ENCODE measurements around the gene PERP. TPM values are rescaled to one million over a fixed set of nuclear protein-coding genes. Genes with fewer than 3 reads are reported as not detected.

Gene PERP
- polyA plus RNA-seq, 2 of the 4 experiments (the other 2 are of a cell fraction) = 48.3 to 67.2 TPM

GRCh38 chr6:138044972-138045371, 62.2 kb downstream of the PERP start:
- CTCF ChIA-PET = no interaction called here
- H3K27ac ChIP-seq = no peak overlapping the region
- POLR2A ChIA-PET = no interaction called here
- DNase-seq (ENCODE audit: low read depth in 1 of 2, low spot score in 1 of 2) (no peak), ATAC-seq (no peak), FAIRE-seq (no peak)
- no peaks in the 10 kb centered on the region for H3K4me1 ChIP-seq
- 11% methylated on average over 1 of the region's 1 CpG for WGBS (ENCODE audit: missing lambda C conversion rate)
- no peak overlapping the region for H3K4me2 ChIP-seq
- no peak overlapping the region for H3K4me3 ChIP-seq
- H3K9me3 ChIP-seq = no peaks in the 10 kb centered on the region
- TF ChIP-seq NFE2L2 (conservative IDR thresholded peaks at IDR 0.05; ENCODE audit: low read length) (no peak), USF2 (IDR thresholded peaks at IDR 0.05) (no peak), GATA3 (IDR thresholded peaks at IDR 0.05; ENCODE audit: borderline replicate concordance) (no peak), PHF8 (IDR thresholded peaks at IDR 0.05; ENCODE audit: borderline replicate concordance, low read depth) (no peak), EHF (CRISPR knock-in tag; IDR thresholded peaks at IDR 0.05) (no peak), ZC3H11A (IDR thresholded peaks at IDR 0.05) (no peak), REST (IDR thresholded peaks at IDR 0.05) (no peak)

GRCh38 chr6:138044458-138044857, 62.8 kb downstream of the PERP start:
- POLR2A ChIA-PET = no interaction called here
- FAIRE-seq (no peak), ATAC-seq (no peak)

More at GRCh38 chr6:138044458-138044857, 62.8 kb downstream of the PERP start:
- Histone ChIP-seq H3K4me2 (no peak overlapping the region), H3K4me3 (no peak overlapping the region), H3K4me1 (no peaks in the 10 kb centered on the region), H3K9me3 (no peaks in the 10 kb centered on the region), H3K27ac (no peak overlapping the region)
- TF ChIP-seq HMGXB4 (CRISPR knock-in tag; IDR thresholded peaks at IDR 0.05; ENCODE audit: borderline replicate concordance) (no peak), ZC3H11A (IDR thresholded peaks at IDR 0.05) (no peak), RFX5 (IDR thresholded peaks at IDR 0.05) (no peak), POLR2AphosphoS2 (conservative IDR thresholded peaks at IDR 0.05; ENCODE audit: low read length) (no peak), PBX3 (IDR thresholded peaks at IDR 0.05) (no peak), KDM1A (IDR thresholded peaks at IDR 0.05; ENCODE audit: low read depth) (no peak), NR3C1 (IDR thresholded peaks at IDR 0.05) (no peak), NPAS2 (CRISPR knock-in tag; IDR thresholded peaks at IDR 0.05; ENCODE audit: borderline replicate concordance) (no peak), MYC (IDR thresholded peaks at IDR 0.05; ENCODE audit: borderline replicate concordance, low read length) (no peak), TFCP2L1 (CRISPR knock-in tag; IDR thresholded peaks at IDR 0.05) (no peak), BHLHE40 (IDR thresholded peaks at IDR 0.05; ENCODE audit: low read depth, low read length) (no peak), HOXA7 (CRISPR knock-in tag; IDR thresholded peaks at IDR 0.05) (no peak), HOXB13 (CRISPR knock-in tag; IDR thresholded peaks at IDR 0.05; ENCODE audit: low read depth) (no peak), ZSCAN20 (CRISPR knock-in tag; IDR thresholded peaks at IDR 0.05) (no peak), NFE2L2 (conservative IDR thresholded peaks at IDR 0.05; ENCODE audit: low read length) (no peak), RNF2 (IDR thresholded peaks at IDR 0.05; ENCODE audit: borderline replicate concordance, low read depth) (no peak), FOSB (CRISPR knock-in tag; IDR thresholded peaks at IDR 0.05) (no peak)
- WGBS (ENCODE audit: missing lambda C conversion rate) = 30% methylated on average over 4 of the region's 4 CpGs
- CTCF ChIA-PET = interaction anchor here (1.0 kb wide), 1 partner anchor 38 kb away, joined by 3 read pairs; no protein-coding TSS in a partner anchor
- DNase-seq (ENCODE audit: low read depth in 1 of 2, low spot score in 1 of 2) = no peak

Other genes with a start within 250 kb of the PERP start
- gene TNFAIP3, start 240.2 kb downstream of the PERP start, polyA plus RNA-seq (2011; rRNA removed) = 8.5 and 18.3 TPM in 2 replicates
- 2.7 to 4.7 TPM (median 3.9 TPM) in 3 replicates for gene TNFAIP3, start 240.2 kb downstream of the PERP start, polyA plus RNA-seq (2017; fragmentation: RNase III; extraction: RNeasy Plus Mini Kit Qiagen cat#74134 plus additional on column Dnase treatment)
- 0.83 and 1.4 TPM in 2 replicates for gene ARFGEF3, start 54.5 kb upstream of the PERP start, polyA plus RNA-seq (2011; rRNA removed)
- 0.15 to 0.25 TPM (median 0.18 TPM) in 3 replicates for gene ARFGEF3, start 54.5 kb upstream of the PERP start, polyA plus RNA-seq (2017; fragmentation: RNase III; extraction: RNeasy Plus Mini Kit Qiagen cat#74134 plus additional on column Dnase treatment)
- gene PBOV1, start 111.1 kb upstream of the PERP start, polyA plus RNA-seq (2011; rRNA removed) = not detected in 2 replicates
- not detected in 3 replicates for gene PBOV1, start 111.1 kb upstream of the PERP start, polyA plus RNA-seq (2017; fragmentation: RNase III; extraction: RNeasy Plus Mini Kit Qiagen cat#74134 plus additional on column Dnase treatment)

All from A549 (cell line).